Gastrocnemius medialis (tissue), 4 donors: ENCODE data around the gene ZNF316. TPM values are rescaled to one million over a fixed set of nuclear protein-coding genes. Genes with fewer than 3 reads are reported as not detected.
"Not testable (repeated sequence)": the region's sequence is repeated elsewhere in the genome, so short reads cannot be mapped to it uniquely, and the experiment has no call there.

ENCODE experiments used
- ATAC-seq, 2 donors: fragments of 150-250 bp; one replicate each; pipeline ENCODE4 v1.9.1; 2016
- DNase-seq, 2 donors: peaks; one replicate each; pipeline ENCODE4 v3.0.0-alpha.2; 2019
- H3K27ac ChIP-seq, 4 donors: fragments of 200-600 bp; sonication (generic); 1 replicate in 1 of 4; 2 replicates in 3 of 4; pipeline ENCODE4 v1.5.1; 2016 to 2018; ENCODE audit warnings: mild to moderate bottlenecking in 2 of 4, moderate library complexity in 1 of 4
- H3K27me3 ChIP-seq, 3 donors: fragments of 200-600 bp; sonication (generic) in 2 of 3; 1 replicate in 1 of 3; 2 replicates in 2 of 3; pipeline versions ENCODE4 v1.5.1 to v1.6.0; 2016 to 2019; ENCODE audit warnings: mild to moderate bottlenecking in 1 of 3, moderate library complexity in 1 of 3
- H3K36me3 ChIP-seq, 2 donors: fragments of 200-600 bp; sonication (generic) in 1 of 2; one replicate each; pipeline ENCODE4 v1.5.1; 2017 to 2018
- H3K4me1 ChIP-seq, 2 donors: fragments of 200-600 bp; sonication (generic) in 1 of 2; one replicate each; pipeline ENCODE4 v1.5.1; 2016 to 2017; ENCODE audit warnings: mild to moderate bottlenecking in 2 of 2
- H3K4me3 ChIP-seq, 4 donors: fragments of 200-600 bp; sonication (generic) in 3 of 4; 1 replicate in 1 of 4; 2 replicates in 3 of 4; pipeline ENCODE4 v1.5.1; 2016 to 2019; ENCODE audit warnings: mild to moderate bottlenecking in 2 of 4
- H3K9me3 ChIP-seq, 3 donors: fragments of 200-600 bp; sonication (generic) in 2 of 3; 1 replicate in 1 of 3; 2 replicates in 2 of 3; pipeline ENCODE4 v1.5.1; 2016 to 2019
- CTCF ChIP-seq, 5 experiments: fragments of 450-650 bp in 3 of 5; fragments of 200-600 bp in 2 of 5; sonication (generic) in 2 of 5; IDR thresholded peaks in 4 of 5; conservative IDR thresholded peaks in 1 of 5; 1 replicate in 4 of 5; 2 replicates in 1 of 5; pipeline ENCODE4 v1.5.1; 2016 to 2019; ENCODE audit warnings: antibody characterized with exemption in 5 of 5, mild to moderate bottlenecking in 3 of 5, moderate library complexity in 3 of 5
- POLR2A ChIP-seq, 2 donors: fragments of 450-650 bp; IDR thresholded peaks; one replicate each; pipeline ENCODE4 v1.6.1; 2017; ENCODE audit warnings: antibody characterized with exemption in 2 of 2, mild to moderate bottlenecking in 2 of 2, moderate library complexity in 2 of 2
- in situ Hi-C, 4 donors: fragments of 200-750 bp; cut with MboI; loops; one replicate each; pipeline versions ENCODE4 v1.15.0 to v1.8.0; 2017; ENCODE audit warnings: low sequenced_read_pairs in 4 of 4
- intact Hi-C: fragments of 100-400 bp; cut with DNase I; formaldehyde crosslinking; loops from one replicate; pipeline ENCODE4 v1.15.1; 2023; ENCODE audit warnings: low total_unique reads
- total RNA-seq, 4 donors: library from RNA; depleted of rRNA; stranded (reverse); fragments of >200 nt; gene quantifications; one replicate each; pipeline versions ENCODE4 v1.1.0 to v1.2.3, GENCODE V29; 2016

ZNF316 gene
- total RNA-seq, 4 donors from 2014 or later = 11.4 to 19.1 (median 18.1) TPM

- intact Hi-C loops (no loop called here), in situ Hi-C loops (no loop called here)
- no peak for ATAC-seq
- Histone ChIP-seq H3K36me3 (no peaks in the 10 kb centered on the region), H3K9me3 (no peaks in the 10 kb centered on the region), H3K4me3 (no peak overlapping the region), H3K27me3 (no peaks in the 10 kb centered on the region), H3K27ac (no peak overlapping the region), H3K4me1 (peaks cover 8 to 19% of the 10 kb centered on the region in 2 donors)
- TF ChIP-seq POLR2A (IDR thresholded peaks at IDR 0.05) (no peak), CTCF (IDR thresholded peaks at IDR 0.05 in 4 of 5, conservative IDR thresholded peaks at IDR 0.05 in 1 of 5) (no peak)
- DNase-seq = no peak
These were observed 3.1 kb upstream of the ZNF316 start for GRCh38 chr7:6634021-6634420.

- DNase-seq, H3K36me3 ChIP-seq, H3K27ac ChIP-seq, H3K4me3 ChIP-seq, H3K27me3 ChIP-seq, H3K9me3 ChIP-seq, ATAC-seq, in situ Hi-C loops: not testable (repeated sequence)
- intact Hi-C loops = loop anchor here (5.0 kb wide), 1 partner anchor 48 kb away; no protein-coding TSS in a partner anchor
- H3K4me1 ChIP-seq = peaks cover 8 to 20% of the 10 kb centered on the region in 2 donors
These were observed 2.1 kb upstream of the ZNF316 start for GRCh38 chr7:6634971-6635370.

- Histone ChIP-seq H3K27me3 (no peaks in the 10 kb centered on the region), H3K4me3 (peak overlapping the region; percentile 56 to 79 (median 62)), H3K4me1 (peaks cover 8 to 20% of the 10 kb centered on the region in 2 donors), H3K27ac (peak overlapping the region; percentile 44 to 72 (median 58)), H3K9me3 (no peaks in the 10 kb centered on the region), H3K36me3 (peaks cover 0 to 19% of the 10 kb centered on the region in 2 donors)
- TF ChIP-seq POLR2A (IDR thresholded peaks at IDR 0.05) (no peak), CTCF (IDR thresholded peaks at IDR 0.05 in 4 of 5, conservative IDR thresholded peaks at IDR 0.05 in 1 of 5) (no peak)
- DNase-seq (no peak), ATAC-seq (peak; percentile 12 to 21)
- in situ Hi-C loops = no loop called here
- intact Hi-C loops = loop anchor here (2.0 to 5.0 kb wide), 2 partner anchors 50 to 69 kb away; partner anchors contain the start of gene ZNF12
These were observed 569 bp downstream of the ZNF316 start for GRCh38 chr7:6637544-6638229.

- H3K36me3 ChIP-seq = peaks cover 0 to 32% of the 10 kb centered on the region in 2 donors
- H3K27ac ChIP-seq = no peak overlapping the region
- no peaks in the 10 kb centered on the region for H3K27me3 ChIP-seq
- no peak for TF ChIP-seq POLR2A (IDR thresholded peaks at IDR 0.05)
- TF ChIP-seq CTCF (IDR thresholded peaks at IDR 0.05 in 4 of 5, conservative IDR thresholded peaks at IDR 0.05 in 1 of 5) = no peak
- DNase-seq (no peak), ATAC-seq (no peak)
- peaks cover 8 to 20% of the 10 kb centered on the region in 2 donors for H3K4me1 ChIP-seq
- intact Hi-C loops (loop anchor here (5.0 kb wide), 1 partner anchor 52 kb away; no protein-coding TSS in a partner anchor), in situ Hi-C loops (no loop called here)
- no peaks in the 10 kb centered on the region for H3K9me3 ChIP-seq
- no peak overlapping the region for H3K4me3 ChIP-seq
These were observed 1.9 kb downstream of the ZNF316 start for GRCh38 chr7:6639032-6639431.

GRCh38 chr7:6639627-6640026 is 2.5 kb downstream of the ZNF316 start:
- TF ChIP-seq CTCF (IDR thresholded peaks at IDR 0.05 in 4 of 5, conservative IDR thresholded peaks at IDR 0.05 in 1 of 5) (no peak), POLR2A (IDR thresholded peaks at IDR 0.05) (no peak)
- Histone ChIP-seq H3K27ac (no peak overlapping the region), H3K9me3 (no peaks in the 10 kb centered on the region), H3K4me1 (peaks cover 8 to 20% of the 10 kb centered on the region in 2 donors), H3K36me3 (peaks cover 0 to 38% of the 10 kb centered on the region in 2 donors), H3K4me3 (no peak overlapping the region), H3K27me3 (no peaks in the 10 kb centered on the region)
- intact Hi-C loops (loop anchor here (5.0 kb wide), 1 partner anchor 52 kb away; no protein-coding TSS in a partner anchor), in situ Hi-C loops (no loop called here)
- no peak for ATAC-seq
- no peak for DNase-seq
